IPS-NIHi7 (cell line): ENCODE measurements around the gene RNF207.
A peak's percentile ranks its signal among the peaks of the same experiment; 100 is the strongest.

Experiments used
- DNase-seq: peaks from one replicate; pipeline ENCODE4 v3.0.0; 2012; ENCODE audit warnings: mixed read lengths; ENCODE audit errors: extremely low spot score

RNF207 gene

GRCh38 chr1:6174621-6175410 is 31.1 kb upstream of the RNF207 start:
- DNase-seq, result no peak

- no peak for DNase-seq
These were observed 30.5 kb upstream of the RNF207 start for GRCh38 chr1:6175411-6175828.

- no peak for DNase-seq
These were observed 29.1 kb upstream of the RNF207 start for GRCh38 chr1:6176779-6177178.

GRCh38 chr1:6177681-6178380 is 28.1 kb upstream of the RNF207 start:
- DNase-seq, result no peak

GRCh38 chr1:6178751-6179563 is 27.0 kb upstream of the RNF207 start:
- DNase-seq, result peak; percentile 57

- peak; percentile 24 for DNase-seq
These were observed 26.2 kb upstream of the RNF207 start for GRCh38 chr1:6179564-6180175.

- peak; percentile 59 for DNase-seq
These were observed 25.6 kb upstream of the RNF207 start, which contains the start of gene CHD5 for GRCh38 chr1:6180268-6180706. Gene CHD5, minus strand, starts transcription at chr1:6180321. Its CDS starts 298 bp downstream, at chr1:6180023.

- DNase-seq, result peak; percentile 39
These were observed 25.1 kb upstream of the RNF207 start for GRCh38 chr1:6180707-6181311.

- DNase-seq, result peak; percentile 26
These were observed 24.6 kb upstream of the RNF207 start for GRCh38 chr1:6181347-6181770.

- peak; percentile 9 for DNase-seq
These were observed 22.4 kb upstream of the RNF207 start for GRCh38 chr1:6183520-6183989.

- DNase-seq, result no peak
These were observed 21.7 kb upstream of the RNF207 start for GRCh38 chr1:6184083-6184783.

- no peak for DNase-seq
These were observed 20.8 kb upstream of the RNF207 start for GRCh38 chr1:6185151-6185550.

- DNase-seq, result peak; percentile 27
These were observed 20.1 kb upstream of the RNF207 start for GRCh38 chr1:6185635-6186382.

GRCh38 chr1:6188466-6188865 is 17.5 kb upstream of the RNF207 start:
- DNase-seq, result no peak

- no peak for DNase-seq
These were observed 14.0 kb upstream of the RNF207 start for GRCh38 chr1:6191968-6192367.

- DNase-seq, result no peak
These were observed 8.0 kb upstream of the RNF207 start for GRCh38 chr1:6197746-6198427.

GRCh38 chr1:6198646-6199297 is 7.1 kb upstream of the RNF207 start:
- no peak for DNase-seq
